SK-N-SH treated with all-trans-retinoic acid at 6 μM for 48 hours (cell line): ENCODE data around the gene SEMA5A.

ENCODE experiments used
- BACH2 ChIP-seq: fragments of 250-450 bp; sonication (Bioruptor Pico); IDR thresholded peaks from 2 replicates; pipeline ENCODE4 v1.9.0; 2021; ENCODE audit warnings: mild to moderate bottlenecking, borderline replicate concordance
- ZNF8 ChIP-seq: fragments of 450-650 bp; formaldehyde crosslinking; IDR thresholded peaks from 2 replicates; pipeline ENCODE4 v1.5.0; 2020; ENCODE audit warnings: mild to moderate bottlenecking, moderate library complexity
- TF ChIP-seq, protein P1 (sequence below): fragments of 250-450 bp; sonication (Bioruptor Pico); IDR thresholded peaks from 2 replicates; pipeline ENCODE4 v1.8.0; 2020; ENCODE audit warnings: mild to moderate bottlenecking, moderate library complexity, borderline replicate concordance
- TF ChIP-seq, protein P2 (sequence below): fragments of 250-450 bp; sonication (Bioruptor Pico); IDR thresholded peaks from 2 replicates; pipeline ENCODE4 v1.5.1; 2021; ENCODE audit warnings: mild to moderate bottlenecking, moderate library complexity

DNA sequence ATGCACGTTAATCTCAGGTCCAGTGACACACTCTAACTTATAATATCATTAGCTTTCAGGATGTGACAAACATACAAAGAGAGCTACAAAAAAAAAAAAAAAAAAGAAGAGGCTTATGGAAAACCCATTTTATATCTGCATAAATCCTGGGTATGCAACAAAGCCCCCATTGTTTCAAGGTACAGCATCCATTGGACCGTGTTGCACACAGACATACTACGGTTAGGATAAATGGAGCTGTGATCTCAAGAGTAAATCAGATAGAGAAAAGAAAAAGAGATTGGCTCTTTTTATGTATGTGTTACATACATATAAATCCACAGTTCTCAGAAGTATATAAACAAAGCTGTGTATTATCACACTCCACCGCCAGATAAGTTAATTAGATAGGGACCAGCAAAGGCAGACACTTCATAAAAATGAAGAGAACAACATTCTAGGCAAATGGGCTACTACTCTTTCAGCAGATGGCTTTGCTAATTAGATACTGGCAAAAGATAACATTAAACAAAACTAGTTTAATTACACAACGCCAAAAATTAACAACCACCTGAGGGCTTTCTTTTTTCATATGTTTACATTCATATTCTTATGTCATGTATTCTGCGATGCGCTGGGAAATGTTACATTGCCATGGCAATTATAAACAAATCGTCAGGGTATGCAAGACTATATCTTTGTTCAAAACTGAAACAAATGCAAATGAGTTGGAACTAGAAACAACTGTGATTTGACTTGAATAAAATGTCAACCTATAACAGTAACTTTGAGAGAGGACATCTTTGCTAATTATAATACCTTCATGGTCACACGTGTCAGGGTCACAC, 304.2 kb downstream of the SEMA5A start:
- no peak for TF ChIP-seq BACH2 (CRISPR knock-in tag)
- TF ChIP-seq, protein P1, sequence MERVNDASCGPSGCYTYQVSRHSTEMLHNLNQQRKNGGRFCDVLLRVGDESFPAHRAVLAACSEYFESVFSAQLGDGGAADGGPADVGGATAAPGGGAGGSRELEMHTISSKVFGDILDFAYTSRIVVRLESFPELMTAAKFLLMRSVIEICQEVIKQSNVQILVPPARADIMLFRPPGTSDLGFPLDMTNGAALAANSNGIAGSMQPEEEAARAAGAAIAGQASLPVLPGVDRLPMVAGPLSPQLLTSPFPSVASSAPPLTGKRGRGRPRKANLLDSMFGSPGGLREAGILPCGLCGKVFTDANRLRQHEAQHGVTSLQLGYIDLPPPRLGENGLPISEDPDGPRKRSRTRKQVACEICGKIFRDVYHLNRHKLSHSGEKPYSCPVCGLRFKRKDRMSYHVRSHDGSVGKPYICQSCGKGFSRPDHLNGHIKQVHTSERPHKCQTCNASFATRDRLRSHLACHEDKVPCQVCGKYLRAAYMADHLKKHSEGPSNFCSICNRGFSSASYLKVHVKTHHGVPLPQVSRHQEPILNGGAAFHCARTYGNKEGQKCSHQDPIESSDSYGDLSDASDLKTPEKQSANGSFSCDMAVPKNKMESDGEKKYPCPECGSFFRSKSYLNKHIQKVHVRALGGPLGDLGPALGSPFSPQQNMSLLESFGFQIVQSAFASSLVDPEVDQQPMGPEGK: no peak
- TF ChIP-seq, protein P2, sequence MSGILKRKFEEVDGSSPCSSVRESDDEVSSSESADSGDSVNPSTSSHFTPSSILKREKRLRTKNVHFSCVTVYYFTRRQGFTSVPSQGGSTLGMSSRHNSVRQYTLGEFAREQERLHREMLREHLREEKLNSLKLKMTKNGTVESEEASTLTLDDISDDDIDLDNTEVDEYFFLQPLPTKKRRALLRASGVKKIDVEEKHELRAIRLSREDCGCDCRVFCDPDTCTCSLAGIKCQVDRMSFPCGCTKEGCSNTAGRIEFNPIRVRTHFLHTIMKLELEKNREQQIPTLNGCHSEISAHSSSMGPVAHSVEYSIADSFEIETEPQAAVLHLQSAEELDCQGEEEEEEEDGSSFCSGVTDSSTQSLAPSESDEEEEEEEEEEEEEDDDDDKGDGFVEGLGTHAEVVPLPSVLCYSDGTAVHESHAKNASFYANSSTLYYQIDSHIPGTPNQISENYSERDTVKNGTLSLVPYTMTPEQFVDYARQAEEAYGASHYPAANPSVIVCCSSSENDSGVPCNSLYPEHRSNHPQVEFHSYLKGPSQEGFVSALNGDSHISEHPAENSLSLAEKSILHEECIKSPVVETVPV (CRISPR knock-in tag): no peak
- no peak for TF ChIP-seq ZNF8 (CRISPR knock-in tag)
